Measurements from ENCODE around the gene RAMP1. TPM values are rescaled to one million over a fixed set of nuclear protein-coding genes. Genes with fewer than 3 reads are reported as not detected.

RAMP1 gene
- total RNA-seq, 4 donors from 2014 or later = 28.7 to 168 (median 71.8) TPM

DNA sequence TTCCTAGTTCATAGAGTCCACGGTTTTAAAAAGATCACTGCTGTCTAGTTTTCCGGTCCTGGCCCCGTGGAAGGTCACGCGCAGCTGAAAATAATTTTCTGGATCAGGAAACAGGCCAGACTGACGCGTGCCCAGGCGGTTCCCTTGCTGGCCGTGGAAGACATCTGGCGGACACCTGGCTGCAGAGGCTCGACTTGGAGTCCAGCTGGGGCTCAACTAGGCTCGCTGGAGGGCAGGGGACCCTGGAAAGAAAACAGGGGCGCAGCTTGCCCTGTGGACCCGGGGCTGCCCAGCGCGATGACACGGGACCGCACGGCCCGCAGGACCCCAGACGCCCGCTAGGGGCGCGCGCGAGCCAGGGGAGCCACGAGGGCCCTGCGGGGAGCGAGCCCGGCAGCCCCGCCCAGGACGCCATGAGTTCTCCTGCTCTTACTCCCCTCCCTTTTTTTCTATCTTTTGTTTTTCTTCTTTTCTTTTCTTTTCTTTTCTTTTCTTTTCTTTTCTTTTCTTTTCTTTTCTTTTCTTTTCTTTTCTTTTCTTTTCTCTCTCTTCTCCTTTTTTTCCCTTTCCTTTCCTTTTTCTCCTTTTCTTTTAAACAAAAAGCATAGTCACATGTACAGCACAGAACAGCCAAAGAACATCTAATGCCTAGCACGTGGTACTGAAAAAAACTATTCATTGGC is 64.2 kb downstream of the RAMP1 start:
- H3K4me3 ChIP-seq = peak overlapping the region; percentile 27 to 54 (median 42)
- ATAC-seq = peak; percentile 83 to 94
- intact Hi-C loops (cut with DNase I; ENCODE audit: low total_unique reads) = loop anchor here (1.0 to 2.0 kb wide), 2 partner anchors 43 to 65 kb away; partner anchors contain the start of gene UBE2F

DNA sequence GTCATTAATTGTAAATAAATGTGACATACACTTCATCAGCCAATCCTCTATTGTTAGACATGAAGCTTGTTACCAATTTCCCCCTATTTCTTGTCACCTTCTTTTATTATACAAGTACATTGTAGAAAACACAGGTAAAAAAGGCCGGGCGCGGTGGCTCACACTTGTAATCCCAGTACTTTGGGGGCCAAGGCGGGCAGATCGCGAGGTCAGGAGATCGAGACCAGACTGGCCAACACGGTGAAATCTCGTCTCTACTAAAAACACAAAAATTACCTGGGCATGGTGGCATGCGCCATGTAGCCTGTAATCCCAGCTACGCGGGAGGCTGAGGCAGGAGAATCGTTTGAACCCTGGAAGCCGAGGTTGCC is 64.7 kb downstream of the RAMP1 start:
- Histone ChIP-seq H3K36me3 (no peaks in the 10 kb centered on the region), H3K27ac (peak overlapping the region in 2 of 4 donors; percentile 7 to 67), H3K4me1 (peaks cover 4 to 16% of the 10 kb centered on the region in 2 donors), H3K4me3 (no peak overlapping the region), H3K27me3 (no peaks in the 10 kb centered on the region), H3K9me3 (no peaks in the 10 kb centered on the region)
- in situ Hi-C loops (cut with MboI; ENCODE audit: low sequenced_read_pairs in 4 of 4) (loop anchor here in 2 of 4 donors (5.0 to 10.0 kb wide), 2 partner anchors 67 to 69 kb away; partner anchors contain the start of gene RAMP1 (in 2 of the 2)), intact Hi-C loops (cut with DNase I; ENCODE audit: low total_unique reads) (no loop called here)
- TF ChIP-seq, protein P1, sequence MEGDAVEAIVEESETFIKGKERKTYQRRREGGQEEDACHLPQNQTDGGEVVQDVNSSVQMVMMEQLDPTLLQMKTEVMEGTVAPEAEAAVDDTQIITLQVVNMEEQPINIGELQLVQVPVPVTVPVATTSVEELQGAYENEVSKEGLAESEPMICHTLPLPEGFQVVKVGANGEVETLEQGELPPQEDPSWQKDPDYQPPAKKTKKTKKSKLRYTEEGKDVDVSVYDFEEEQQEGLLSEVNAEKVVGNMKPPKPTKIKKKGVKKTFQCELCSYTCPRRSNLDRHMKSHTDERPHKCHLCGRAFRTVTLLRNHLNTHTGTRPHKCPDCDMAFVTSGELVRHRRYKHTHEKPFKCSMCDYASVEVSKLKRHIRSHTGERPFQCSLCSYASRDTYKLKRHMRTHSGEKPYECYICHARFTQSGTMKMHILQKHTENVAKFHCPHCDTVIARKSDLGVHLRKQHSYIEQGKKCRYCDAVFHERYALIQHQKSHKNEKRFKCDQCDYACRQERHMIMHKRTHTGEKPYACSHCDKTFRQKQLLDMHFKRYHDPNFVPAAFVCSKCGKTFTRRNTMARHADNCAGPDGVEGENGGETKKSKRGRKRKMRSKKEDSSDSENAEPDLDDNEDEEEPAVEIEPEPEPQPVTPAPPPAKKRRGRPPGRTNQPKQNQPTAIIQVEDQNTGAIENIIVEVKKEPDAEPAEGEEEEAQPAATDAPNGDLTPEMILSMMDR (IDR thresholded peaks at IDR 0.05 in 4 of 5, conservative IDR thresholded peaks at IDR 0.05 in 1 of 5) = no peak
- no peak for TF ChIP-seq POLR2A (IDR thresholded peaks at IDR 0.05)
- ATAC-seq = no peak
- no peak for DNase-seq

More for the DNA sequence above, 64.2 kb downstream of the RAMP1 start:
- H3K4me1 ChIP-seq = peaks cover 4 to 16% of the 10 kb centered on the region in 2 donors
- H3K27me3 ChIP-seq = no peaks in the 10 kb centered on the region
- in situ Hi-C loops (cut with MboI; ENCODE audit: low sequenced_read_pairs in 4 of 4) = loop anchor here in 2 of 4 donors (5.0 to 10.0 kb wide), 2 partner anchors 66 to 69 kb away; partner anchors contain the start of gene RAMP1 (in 2 of the 2)
- DNase-seq = peak; percentile 44 to 71
- H3K27ac ChIP-seq = peak overlapping the region; percentile 36 to 67 (median 62)
- TF ChIP-seq, protein P1 (IDR thresholded peaks at IDR 0.05 in 4 of 5, conservative IDR thresholded peaks at IDR 0.05 in 1 of 5) = peak; percentile 94 to 99 (median 99)
- TF ChIP-seq POLR2A (IDR thresholded peaks at IDR 0.05) = no peak
- no peaks in the 10 kb centered on the region for H3K9me3 ChIP-seq
- H3K36me3 ChIP-seq = no peaks in the 10 kb centered on the region

DNA sequence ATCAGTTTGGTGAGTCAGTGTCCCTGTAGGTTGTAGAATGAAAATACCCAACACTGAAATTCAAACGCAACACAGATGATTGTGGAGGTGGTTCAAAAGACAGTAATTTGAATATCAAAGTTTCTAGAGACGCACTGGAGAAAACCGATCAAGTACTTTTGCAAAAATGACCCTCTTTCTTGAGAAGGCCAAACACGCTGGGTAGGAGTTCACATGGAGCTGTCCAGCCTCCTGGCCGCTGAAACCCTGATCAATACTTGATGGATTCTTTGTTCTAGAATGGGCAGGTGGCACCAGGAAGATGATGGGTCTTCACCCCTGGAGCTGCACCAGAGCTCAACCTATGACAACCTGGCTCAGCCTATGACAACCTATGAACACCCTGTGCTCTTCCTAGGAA is 67.7 kb downstream of the RAMP1 start:
- peaks cover 4 to 16% of the 10 kb centered on the region in 2 donors for H3K4me1 ChIP-seq
- in situ Hi-C loops (cut with MboI; ENCODE audit: low sequenced_read_pairs in 4 of 4) (loop anchor here in 1 of 4 donors (10.0 kb wide), 1 partner anchor 72 kb away; the partner anchor contains the start of gene RAMP1), intact Hi-C loops (cut with DNase I; ENCODE audit: low total_unique reads) (no loop called here)
- H3K9me3 ChIP-seq = no peaks in the 10 kb centered on the region
- no peak overlapping the region for H3K4me3 ChIP-seq
- H3K36me3 ChIP-seq = no peaks in the 10 kb centered on the region
- no peak for DNase-seq
- no peak for TF ChIP-seq POLR2A (IDR thresholded peaks at IDR 0.05)
- TF ChIP-seq, protein P1 (IDR thresholded peaks at IDR 0.05 in 4 of 5, conservative IDR thresholded peaks at IDR 0.05 in 1 of 5) = no peak
- no peak for ATAC-seq
- H3K27me3 ChIP-seq = no peaks in the 10 kb centered on the region
- H3K27ac ChIP-seq = no peak overlapping the region

DNA sequence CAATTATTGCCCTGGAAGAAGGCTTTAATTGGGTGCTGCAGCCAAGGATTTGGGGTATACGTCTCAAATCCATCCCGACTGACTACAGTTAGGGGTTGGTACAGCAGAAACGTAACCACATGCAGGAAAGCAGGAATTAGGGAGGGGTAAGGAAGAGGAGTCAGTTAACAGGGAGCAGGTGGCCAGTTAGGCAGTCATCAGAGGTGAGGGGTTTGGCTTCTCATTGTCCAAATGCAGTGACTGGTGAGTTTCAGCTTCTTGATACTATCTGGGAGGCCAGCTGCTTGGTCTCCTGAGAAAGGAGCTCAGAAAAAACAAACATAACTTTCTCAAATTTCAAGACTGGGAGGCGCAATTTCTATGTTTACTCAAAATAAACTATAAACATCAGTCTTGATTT is 68.6 kb downstream of the RAMP1 start:
- H3K4me3 ChIP-seq = no peak overlapping the region
- intact Hi-C loops (cut with DNase I; ENCODE audit: low total_unique reads) = no loop called here
- H3K9me3 ChIP-seq = no peaks in the 10 kb centered on the region
- TF ChIP-seq, protein P1 (IDR thresholded peaks at IDR 0.05 in 4 of 5, conservative IDR thresholded peaks at IDR 0.05 in 1 of 5) = no peak
- no peak for TF ChIP-seq POLR2A (IDR thresholded peaks at IDR 0.05)
- no peak for DNase-seq
- no peaks in the 10 kb centered on the region for H3K36me3 ChIP-seq
- H3K4me1 ChIP-seq = peaks cover 3 to 16% of the 10 kb centered on the region in 2 donors
- in situ Hi-C loops (cut with MboI; ENCODE audit: low sequenced_read_pairs in 4 of 4) = loop anchor here in 1 of 4 donors (10.0 kb wide), 1 partner anchor 73 kb away; the partner anchor contains the start of gene RAMP1
- H3K27me3 ChIP-seq = no peaks in the 10 kb centered on the region
- no peak overlapping the region for H3K27ac ChIP-seq
- ATAC-seq = no peak
